ENCODE data around the gene KIAA1755.

Gene KIAA1755

DNA sequence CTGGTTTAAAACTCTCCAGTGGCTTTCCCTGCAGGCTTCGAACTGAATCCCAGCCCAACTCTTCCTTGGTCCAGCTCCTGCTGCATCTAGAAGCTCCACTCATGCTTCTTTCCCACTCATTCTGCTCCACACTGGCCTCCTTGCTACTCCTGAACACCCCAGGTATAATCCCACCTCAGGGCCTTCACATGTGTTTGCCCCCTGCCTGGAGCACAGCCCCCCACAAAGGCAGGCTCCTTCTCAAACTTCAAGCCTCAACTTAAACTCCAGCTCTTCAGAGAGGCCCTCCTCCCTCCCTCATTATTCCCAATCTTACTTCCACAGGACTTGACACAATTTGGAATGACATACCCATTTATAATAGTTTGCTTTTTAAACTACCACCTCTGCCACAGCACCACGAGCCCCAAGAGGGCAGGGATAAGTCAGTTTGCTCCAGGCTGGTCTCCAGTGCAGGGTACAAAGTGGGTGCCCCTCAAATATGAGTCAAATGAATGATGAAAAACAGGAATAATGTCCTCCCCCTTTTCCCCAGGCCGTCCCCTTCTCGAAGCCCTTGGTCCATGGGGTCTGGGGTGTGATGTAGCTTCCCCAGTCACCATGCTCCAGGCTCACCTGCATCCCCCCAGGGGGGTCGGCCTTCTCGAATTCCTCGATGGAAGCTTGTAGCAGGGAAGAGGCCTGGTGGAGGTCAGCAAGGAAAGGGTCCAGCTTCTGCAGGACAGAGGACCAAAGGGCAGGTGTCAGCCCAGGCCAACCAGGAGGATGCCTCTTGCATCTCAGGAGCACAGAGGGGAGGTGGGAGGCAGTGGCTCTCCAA is 37.4 kb downstream of the KIAA1755 start:
- no peak for DNase-seq (ENCODE audit: low read depth, low spot score)
- H3K27ac ChIP-seq: no peak overlapping the region

DNA sequence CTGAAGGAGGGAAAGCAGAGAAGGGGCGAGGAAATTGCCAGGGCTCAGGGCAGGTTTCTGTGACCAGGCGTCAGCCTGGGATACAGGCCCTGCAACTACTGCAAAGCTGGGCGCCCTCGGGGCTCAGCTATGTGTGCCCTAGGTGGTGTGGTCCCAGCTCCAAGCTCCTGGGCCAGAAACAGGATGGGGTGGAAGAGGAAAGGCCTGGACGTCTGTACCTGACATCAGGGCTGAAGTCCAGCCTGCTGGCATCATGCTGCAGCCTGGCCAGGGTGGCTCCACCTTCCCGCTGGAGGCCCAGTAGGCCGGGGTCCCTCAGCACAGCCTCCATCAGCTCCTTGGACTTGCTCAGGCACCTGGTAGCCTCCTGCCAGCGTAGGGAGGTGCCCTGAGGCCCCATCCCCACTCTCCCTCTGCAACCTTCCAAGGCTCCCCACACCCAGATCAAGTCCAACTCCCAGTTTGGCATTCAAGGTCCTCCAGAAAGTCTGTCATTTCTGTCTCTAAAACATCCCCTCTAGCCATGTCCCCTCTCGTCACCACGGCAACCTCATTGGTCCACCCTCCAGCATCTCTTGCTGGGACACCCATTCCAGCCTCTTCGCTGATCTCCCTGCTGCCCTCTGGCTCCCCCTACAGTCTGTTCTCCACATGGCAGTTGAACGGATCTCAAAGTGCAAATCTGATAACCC is 38.2 kb downstream of the KIAA1755 start:
- H3K27ac ChIP-seq: no peak overlapping the region
- no peak for DNase-seq (ENCODE audit: low read depth, low spot score)

DNA sequence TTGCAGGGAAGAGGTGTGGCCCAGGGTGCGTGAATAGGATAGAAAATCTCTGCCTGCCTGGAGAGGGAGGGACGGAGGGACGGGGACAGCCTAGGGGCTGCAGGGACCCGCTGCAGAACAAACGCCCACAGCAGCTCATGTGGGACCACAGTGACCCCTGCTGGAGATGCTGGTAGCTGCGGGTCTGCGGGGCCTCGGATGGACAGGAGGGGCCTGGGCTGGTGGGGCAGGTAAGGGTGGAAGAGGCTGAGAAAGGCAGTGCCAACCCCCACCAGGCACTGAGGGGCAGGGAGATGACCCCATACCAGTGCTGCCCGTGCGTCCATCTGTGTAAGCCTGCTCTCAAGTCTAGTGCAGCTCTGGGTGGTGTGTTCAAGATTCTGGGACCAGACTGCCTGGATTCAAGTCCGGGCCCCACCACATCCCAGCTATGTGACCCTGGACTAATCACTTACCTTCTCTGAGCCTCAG is 39.4 kb downstream of the KIAA1755 start:
- DNase-seq (ENCODE audit: low read depth, low spot score): no peak
- no peak overlapping the region for H3K27ac ChIP-seq

DNA sequence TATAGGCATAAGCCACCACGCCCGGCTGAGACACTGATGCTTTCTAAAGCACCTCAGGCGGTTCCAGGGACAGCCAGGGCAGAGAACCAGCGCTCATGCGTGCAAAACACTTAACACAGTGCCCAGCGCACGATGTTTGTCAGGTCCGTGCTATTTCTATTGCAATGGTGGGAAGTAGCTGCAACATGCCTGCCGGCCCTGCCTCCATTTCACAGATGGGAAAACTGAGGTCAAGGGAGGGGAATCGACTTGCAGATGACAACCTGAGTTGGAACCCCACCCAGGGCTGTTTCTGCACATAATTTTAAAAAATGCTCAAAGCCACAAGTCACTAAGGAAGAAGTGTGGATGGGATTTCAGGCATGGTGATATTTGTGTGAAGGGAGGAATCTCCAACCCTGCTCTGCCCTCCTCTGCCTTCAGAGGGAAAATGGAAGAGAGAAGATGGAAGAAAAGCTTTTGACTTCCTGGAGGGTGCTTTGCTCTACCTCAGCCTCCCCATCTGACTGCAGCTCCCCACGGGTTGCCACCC is 39.9 kb downstream of the KIAA1755 start:
- H3K27ac ChIP-seq: no peak overlapping the region
- DNase-seq (ENCODE audit: low read depth, low spot score): no peak

DNA sequence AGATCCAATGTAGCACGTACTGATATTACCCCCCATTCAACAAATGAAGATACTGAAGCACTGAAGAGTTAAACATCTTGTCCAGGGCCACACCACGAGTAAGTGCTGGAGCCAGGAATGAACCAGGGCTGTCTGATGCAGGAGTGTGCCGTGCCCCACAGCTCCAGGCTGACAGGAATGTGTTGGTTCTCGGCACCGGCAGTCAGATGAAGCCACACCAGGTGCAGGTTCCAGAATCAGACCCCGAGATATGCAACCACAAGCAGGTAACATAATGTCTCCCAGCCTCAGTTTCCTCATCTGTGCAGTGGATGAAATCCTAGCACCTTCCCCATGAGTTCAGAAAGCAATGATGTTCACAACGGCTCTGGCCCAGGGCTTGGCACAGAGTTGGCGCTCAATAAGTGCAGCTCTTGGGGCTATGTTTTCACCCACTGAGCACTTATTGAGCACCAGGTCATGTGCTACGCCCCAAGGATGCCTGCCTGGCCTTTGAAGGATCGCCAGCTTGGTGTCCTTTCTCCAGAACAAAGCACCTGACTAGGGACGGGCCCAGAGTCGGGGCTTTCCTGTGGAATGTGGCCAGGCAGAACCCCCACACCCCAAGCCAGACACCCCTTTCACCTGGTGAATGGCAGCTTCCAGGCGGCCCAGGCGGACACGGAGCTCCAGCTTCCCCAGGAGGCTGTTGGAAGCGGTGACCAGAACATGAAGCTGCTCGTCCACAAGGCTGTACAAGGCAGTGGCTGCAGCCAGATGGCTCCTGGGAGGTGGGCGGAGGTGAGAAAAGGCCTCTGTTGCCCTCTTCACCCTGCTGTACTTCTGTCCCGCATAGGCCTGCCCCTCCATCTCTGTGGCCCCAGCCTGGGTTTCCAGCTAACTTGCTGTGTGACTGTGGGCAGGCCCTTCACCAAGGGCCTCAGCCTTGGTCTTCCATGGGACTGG is 41.3 kb downstream of the KIAA1755 start:
- DNase-seq (ENCODE audit: low read depth, low spot score): no peak
- no peak overlapping the region for H3K27ac ChIP-seq

DNA sequence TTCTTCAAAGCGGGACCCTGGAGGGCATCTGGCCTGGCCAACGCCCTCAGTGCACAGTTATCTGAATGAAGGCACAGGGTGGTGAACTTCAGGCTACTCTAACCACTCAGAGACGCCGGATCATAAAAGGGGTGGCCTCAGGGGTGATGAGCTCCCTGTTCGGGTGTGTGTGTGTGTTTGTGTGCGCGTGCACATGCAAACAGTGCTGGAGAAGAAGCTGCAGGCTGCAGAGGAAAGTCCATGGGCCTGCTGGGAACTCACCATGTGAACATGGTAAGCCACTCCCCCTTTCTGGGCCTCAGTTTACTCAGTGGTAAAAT is 42.0 kb downstream of the KIAA1755 start:
- no peak for DNase-seq (ENCODE audit: low read depth, low spot score)
- H3K27ac ChIP-seq: no peak overlapping the region

DNA sequence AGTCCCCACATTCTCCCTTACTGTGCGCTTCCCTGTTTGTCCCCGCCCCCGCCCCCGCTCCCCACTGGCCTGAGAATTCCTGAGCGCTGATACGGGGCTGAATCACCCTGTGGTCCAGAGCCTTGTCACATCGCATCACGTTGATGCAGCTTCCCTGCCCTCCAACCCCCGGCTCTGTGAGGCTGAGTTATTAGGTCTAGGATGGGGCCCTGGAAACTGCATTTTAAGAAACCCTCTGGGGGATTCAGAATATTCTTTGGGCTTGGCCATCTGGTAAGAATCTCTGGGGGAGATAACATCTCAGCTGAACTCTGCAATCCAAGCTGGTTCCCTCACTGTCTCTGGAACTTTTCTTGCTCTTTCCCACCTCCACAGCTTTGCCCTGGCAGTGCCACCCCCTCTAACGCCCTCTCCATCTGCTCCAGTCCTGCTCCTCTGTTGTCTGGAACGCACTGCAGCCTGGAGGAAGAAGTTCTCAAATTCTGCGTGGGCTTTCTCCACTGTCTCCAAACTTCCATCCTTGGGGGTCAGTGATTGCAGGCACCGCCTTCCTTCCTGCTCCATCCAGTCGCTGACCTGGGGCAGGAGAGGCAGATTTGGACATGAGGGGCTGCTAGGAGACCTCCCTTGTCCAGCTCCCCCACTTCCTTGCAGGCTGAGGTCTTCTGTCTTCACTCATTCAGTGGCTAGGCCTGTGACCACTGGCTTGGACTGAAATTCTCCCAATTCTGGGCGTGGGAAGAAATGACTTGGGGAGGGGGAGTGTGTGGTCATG is 42.6 kb downstream of the KIAA1755 start:
- peak overlapping the region; percentile 61 for H3K27ac ChIP-seq
- peak; percentile 51 for DNase-seq (ENCODE audit: low read depth, low spot score)

DNA sequence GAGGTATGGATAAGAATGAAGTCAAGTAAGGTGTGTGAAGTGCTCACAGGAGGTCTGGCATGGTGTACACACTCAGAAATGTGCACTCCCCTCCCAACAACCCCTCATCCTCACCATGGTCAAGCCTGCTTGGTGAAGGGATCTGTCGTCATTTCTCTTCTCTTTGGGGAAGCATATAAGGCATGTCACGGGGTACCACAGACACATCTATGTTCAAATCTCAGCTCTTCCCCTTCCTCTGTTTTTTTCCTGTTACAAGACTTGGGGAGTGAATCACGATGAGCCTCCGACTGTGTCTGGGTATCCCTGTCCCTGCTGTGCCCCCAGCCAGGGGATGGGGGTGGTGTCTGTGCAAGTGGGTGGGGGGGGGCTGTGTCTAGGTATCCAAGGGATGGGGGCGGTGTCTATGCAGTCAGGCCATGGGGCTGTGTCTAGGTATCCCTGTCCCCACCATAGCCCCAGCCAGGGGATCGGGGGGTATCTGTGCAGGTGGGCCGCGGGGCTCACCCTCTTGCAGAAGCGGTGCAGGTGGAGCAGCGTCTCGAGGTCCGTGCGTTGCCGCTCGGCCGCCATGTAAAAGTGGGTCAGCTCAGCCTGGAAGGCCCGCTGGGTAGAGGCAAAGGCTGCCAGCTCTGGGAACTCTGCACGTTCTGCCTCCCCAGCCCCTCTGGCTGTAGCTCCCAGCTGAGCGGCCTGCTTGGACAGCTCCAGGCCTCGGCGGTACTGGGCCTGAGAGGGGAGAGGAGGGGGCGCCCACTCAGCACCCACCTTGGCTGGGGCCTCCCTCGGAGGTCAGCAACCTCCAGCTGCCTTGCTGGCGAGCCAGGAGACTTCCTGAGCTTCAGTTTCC is 43.6 kb downstream of the KIAA1755 start:
- peak overlapping the region; percentile 61 for H3K27ac ChIP-seq

DNA sequence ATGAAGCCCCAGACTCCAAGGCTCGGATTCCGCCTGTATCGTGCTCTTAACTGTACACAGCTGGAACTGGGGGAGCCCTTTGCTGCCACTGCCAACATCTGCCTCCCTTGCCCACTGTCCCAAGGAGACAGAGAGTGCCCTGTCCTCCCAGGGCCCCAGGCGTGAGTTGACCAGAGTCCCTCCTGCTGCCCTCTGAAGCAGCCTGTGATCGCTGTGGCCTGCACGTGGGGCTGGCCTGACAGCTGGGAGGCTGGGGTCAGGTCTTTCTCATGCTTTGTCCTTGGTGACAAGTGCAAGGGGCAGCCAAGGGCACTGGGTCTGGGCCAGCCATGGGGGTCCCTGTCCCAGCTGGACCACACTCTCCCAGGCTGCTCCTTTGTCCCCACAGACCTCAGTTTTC is 44.3 kb downstream of the KIAA1755 start:
- no peak for DNase-seq (ENCODE audit: low read depth, low spot score)
- H3K27ac ChIP-seq: no peak overlapping the region

More for the DNA sequence above, 43.6 kb downstream of the KIAA1755 start:
- no peak for DNase-seq (ENCODE audit: low read depth, low spot score)

DNA sequence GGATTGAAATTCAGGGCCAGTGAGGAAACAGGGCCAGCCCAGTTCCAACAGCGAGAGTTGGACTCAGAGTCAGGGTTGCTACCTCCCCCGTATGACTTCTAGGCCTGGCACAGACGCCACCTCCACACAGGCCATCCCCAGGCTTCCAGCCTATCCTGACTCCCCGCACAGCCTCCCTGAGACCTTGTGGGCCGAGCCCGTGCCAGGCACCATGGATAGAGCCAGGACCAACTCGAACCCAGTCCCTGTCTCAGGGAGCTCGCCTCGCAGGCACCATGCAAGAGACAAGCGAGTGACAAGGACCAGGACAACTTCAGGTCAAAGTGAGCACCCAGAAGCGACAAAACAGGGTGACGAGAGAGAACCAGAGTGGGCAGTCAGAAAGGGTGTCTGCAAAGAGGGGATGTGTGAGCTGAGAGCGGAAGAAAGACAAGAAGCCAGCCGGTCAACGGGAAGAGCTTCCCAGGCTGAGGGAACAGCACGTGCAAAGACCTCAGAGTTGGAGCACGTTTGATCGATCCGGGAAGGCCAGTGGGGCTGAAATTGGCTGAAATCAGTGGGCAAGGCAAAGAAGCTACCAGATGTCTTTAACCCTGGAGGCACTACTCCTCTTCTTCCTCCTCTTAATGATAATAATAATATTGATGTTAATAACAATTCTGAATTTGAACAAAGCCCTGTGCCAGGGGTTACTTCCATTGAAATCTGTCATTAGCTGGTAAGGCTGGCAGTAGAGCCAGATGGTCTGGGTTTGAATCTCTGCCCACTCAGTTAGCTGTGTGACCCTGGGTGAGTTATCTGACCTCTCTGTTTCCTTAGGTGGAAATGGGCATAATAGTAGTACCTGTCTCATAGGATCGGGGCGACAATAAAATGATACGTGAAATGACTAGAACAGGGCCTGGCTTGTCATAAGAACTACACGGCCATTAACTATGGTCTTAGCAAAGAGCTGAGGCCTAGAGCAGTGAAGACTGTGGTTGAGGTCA is 45.0 kb downstream of the KIAA1755 start:
- H3K27ac ChIP-seq: no peak overlapping the region
- no peak for DNase-seq (ENCODE audit: low read depth, low spot score)

DNA sequence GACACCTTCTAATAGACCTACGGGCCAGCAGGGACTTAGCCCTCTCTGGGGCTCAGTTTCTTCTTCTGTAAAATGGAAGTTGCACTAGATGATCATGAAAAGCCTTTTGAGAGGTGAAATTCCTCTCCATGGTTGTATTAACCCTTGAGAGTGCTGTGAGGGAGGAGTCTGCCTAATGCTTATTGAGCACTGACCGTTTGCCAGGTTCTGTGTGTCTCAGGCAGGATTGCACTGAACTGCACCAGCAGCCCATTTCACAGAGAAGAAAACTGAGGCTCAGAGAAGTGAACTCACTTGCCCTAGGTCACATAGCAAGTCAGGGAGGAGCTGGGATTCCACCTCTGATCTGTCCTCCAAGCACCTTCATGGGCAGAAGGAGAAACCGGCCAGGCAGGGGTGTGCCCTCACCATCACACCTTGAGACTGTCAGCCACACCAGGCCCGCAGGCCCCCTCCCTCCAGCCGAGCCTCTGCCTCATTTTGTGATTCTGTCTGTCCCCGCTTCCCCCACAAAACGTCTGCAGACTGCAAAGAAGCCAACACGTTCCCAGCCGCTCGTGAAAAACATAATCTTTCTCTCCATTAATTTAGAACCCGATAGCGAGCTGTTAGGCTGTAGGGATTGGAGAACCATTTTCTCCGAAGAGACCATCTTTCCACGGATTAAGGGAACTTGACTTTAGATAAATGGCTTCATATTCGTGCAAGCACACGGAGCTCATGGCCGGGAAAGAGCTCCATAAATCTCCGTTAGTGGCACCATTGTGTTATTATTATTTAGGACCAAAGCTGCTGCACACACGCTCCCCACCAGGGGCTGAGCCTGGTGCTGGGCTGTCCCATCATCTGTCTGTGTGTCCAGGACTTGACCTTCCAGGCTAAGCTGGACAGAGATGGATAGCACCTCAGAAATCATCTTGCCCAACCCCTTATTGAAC is 46.0 kb downstream of the KIAA1755 start:
- DNase-seq (ENCODE audit: low read depth, low spot score): no peak
- H3K27ac ChIP-seq: no peak overlapping the region

DNA sequence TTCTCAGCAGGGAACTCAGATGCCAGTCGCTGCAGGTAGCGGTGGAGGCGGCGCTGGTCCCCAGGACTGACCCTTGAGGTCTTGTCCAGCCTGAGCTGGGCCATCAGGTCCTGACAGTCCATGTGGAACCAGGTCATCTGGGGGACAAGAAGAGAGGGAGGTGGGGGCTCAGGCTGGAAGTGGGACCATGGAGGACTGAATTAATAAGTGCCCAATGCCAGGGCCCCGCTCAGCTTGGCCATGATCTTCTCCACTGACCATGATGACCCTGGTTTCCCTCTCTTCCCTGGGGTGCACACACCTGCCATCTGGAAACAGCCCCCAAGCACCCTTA is 47.0 kb downstream of the KIAA1755 start:
- no peak for DNase-seq (ENCODE audit: low read depth, low spot score)
- H3K27ac ChIP-seq: no peak overlapping the region

DNA sequence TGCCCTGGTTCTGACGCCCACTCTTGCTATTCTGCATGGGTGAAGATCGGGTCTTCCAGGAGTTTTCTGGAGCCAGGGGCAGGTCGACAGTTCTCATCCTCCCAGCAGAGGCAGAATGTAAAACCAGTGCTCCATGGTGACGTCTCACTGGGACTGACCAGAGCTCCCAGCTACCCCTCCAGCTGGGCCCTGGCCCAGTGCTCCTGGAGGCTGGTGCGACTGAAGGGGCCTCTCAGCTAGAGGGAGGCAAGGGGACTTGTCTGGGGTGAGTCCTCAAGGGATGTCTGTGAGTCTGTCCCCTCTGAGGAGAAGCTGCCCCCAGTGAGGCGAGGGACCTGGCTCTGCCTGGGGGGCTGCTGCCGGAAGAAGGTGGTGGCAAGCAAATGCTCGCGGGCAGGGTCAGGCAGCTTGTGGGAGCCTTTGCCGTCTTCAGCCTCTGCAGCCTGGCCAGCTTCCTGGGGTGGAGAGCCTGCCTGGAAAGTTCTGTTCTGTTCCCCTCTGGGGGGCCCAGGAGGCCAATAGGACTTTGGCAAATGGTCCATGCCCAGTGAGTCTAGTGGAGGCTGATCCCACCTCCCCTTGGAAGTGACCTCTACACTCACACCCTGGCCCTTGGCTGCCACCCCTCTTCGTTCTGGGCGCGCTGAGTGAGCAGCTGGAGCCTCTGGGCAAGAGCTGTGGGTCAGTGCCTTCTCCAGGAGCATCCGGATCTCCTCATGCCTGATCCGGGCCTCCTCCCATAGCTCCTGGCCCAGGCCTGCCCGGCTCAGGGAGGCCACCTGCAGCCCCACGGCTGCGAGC is 47.5 kb downstream of the KIAA1755 start:
- no peak overlapping the region for H3K27ac ChIP-seq
- no peak for DNase-seq (ENCODE audit: low read depth, low spot score)

DNA sequence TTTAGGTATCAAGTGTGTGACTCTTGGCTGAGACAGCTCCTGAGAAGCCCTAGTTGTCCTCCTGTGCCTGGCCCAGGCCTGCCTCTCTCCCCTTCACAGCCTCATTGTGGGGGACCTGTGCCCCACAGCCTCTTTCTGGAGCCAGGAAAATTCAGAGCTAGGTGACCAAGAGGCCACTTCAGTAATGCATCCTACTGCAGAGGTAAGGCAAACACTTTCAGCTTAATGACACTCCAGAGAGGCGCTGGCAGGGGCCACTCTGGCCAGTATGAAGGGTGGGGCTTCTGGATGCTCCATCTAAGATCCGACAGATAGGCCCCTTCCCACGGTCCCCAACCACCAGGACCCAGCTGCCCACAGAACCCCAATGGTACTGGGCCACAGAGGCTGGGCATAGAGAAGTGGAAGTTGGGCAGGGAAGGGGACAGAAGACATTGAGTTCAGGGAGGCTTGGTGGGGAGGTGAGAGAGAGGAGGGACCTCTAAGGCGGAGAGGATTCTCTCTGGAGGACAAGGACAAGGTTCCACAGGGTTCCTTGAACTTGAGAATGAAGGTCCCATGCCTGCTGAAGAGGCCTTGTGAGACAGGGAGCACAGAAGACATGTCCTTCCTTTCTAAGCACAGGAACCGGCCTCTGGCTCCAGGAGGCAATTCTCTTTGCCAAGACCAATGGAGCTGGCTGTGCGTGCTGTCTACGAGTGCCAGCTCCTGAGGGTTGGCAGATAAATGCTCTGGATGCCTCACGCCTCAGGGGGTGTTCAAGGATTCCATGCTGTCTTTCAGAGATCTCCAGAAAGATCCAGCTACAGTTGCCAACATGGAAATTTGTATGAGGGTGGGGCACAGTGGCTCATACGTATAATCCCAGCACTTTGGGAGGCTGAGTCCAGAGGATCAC is 49.1 kb downstream of the KIAA1755 start:
- H3K27ac ChIP-seq: no peak overlapping the region
- no peak for DNase-seq (ENCODE audit: low read depth, low spot score)

DNA sequence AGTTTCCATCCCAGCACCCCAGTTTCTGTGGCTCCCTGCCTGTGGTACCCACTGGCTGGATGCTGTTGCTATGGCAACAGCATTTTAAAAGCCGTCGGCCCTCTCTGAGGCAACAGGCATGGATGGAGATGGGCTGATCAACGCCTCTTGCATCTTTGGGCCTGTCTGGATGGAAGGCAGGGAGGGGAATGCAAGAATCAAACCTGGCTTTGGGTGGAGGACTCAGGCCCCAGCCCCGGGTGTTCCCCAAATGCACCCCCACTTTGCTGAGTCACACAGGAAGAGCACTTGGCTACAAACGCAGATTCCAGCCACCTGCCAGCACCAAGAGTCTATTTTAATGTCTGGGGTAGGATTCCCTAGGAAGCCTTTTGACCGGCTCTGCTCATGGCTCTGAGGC is 49.8 kb downstream of the KIAA1755 start:
- H3K27ac ChIP-seq: no peak overlapping the region

More for the DNA sequence above, 49.8 kb downstream of the KIAA1755 start:
- no peak for DNase-seq (ENCODE audit: low read depth, low spot score)

Data from epithelial cell of prostate (primary cell).